OCI-LY7 (cell line): ENCODE data around the gene SMAD6.

Experiments
- CTCF ChIP-seq: fragments of 200-600 bp; sonication (generic); conservative IDR thresholded peaks from 2 replicates; pipeline ENCODE4 v1.5.1; 2014; ENCODE audit warnings: mild to moderate bottlenecking, antibody characterized with exemption, low read length, moderate library complexity, mixed read lengths
- EZH2phosphoT487 ChIP-seq: fragments of 200-600 bp; sonication (generic); IDR thresholded peaks from 2 replicates; pipeline ENCODE4 v1.6.1; 2018; ENCODE audit warnings: low read depth, borderline replicate concordance, mild to moderate bottlenecking, mixed run types, antibody characterized with exemption, low read length, moderate library complexity, mixed read lengths

DNA sequence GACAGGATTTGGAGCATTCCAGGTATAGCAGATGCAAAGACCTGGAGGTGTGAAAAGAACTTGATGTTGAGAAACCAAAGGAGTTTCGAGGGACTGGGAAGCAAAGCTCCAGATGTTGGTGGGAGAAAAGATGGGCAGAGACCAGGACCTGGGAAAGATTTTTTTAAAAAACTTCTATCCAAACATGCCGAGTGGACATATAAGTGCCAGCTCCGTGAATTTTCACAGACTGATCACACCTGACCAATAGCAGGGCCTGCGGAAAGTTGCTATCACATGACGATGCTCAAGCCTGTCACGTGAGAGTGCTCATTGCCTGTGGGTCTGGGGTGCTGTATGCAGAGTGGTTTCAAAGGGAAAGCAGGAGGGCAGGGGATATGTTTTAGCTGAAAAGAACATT, 19.9 kb downstream of the SMAD6 start:
- TF ChIP-seq CTCF (no peak), EZH2phosphoT487 (no peak)
